CD4-positive, alpha-beta T cell (primary cell): Measurements from ENCODE around the gene GLDC. TPM values are rescaled to one million over a fixed set of nuclear protein-coding genes. Genes with fewer than 3 reads are reported as not detected.

Source experiments
- ATAC-seq: fragments of 200-7000 bp; cut with Tn5 transposase; one replicate; pipeline ENCODE4 v1.10.0; 2022; ENCODE audit warnings: mild to moderate bottlenecking; ENCODE audit not compliant: poor library complexity
- CTCF ChIA-PET: fragments of 350-600 bp; sonication (Branson Sonifier 250); formaldehyde crosslinking; loops from one replicate; lab custom pipeline; 2021; ENCODE audit warnings: antibody characterized with exemption, inconsistent platforms; lab: Charles Lee
- POLR2A ChIA-PET: fragments of 350-600 bp; sonication (Branson Sonifier 250); formaldehyde crosslinking; loops from one replicate; lab custom pipeline; 2021; ENCODE audit warnings: antibody characterized with exemption, inconsistent platforms; lab: Charles Lee
- DNase-seq, 14 experiments: peaks; one replicate each; pipeline ENCODE4 v3.0.0-alpha.2; 2013 to 2020; ENCODE audit warnings: mixed read lengths in 2 of 14
- H3K27ac ChIP-seq, 2 donors: one replicate each; pipeline versions ENCODE4 v1.5.1 to v1.7.0; 2013; ENCODE audit warnings: low read length in 2 of 2, low read depth in 1 of 2, mild to moderate bottlenecking in 1 of 2
- H3K27me3 ChIP-seq, 2 experiments: 1 replicate in 1 of 2; 2 replicates in 1 of 2; pipeline versions ENCODE4 v1.6.1 to v1.7.0; 2013; ENCODE audit warnings: low read length in 2 of 2, control low read depth in 1 of 2, mild to moderate bottlenecking in 1 of 2, moderate library complexity in 1 of 2; ENCODE audit not compliant: insufficient read depth in 2 of 2, control insufficient read depth in 1 of 2
- H3K36me3 ChIP-seq: one replicate; pipeline ENCODE4 v1.6.1; 2013; ENCODE audit warnings: low read length, control low read depth; ENCODE audit not compliant: insufficient read depth
- H3K4me1 ChIP-seq: one replicate; pipeline ENCODE4 v1.6.1; 2013; ENCODE audit warnings: low read length, control low read depth; ENCODE audit not compliant: insufficient read depth
- H3K4me3 ChIP-seq: one replicate; pipeline ENCODE4 v1.5.1; 2013; ENCODE audit warnings: mild to moderate bottlenecking, low read length, moderate library complexity
- H3K9me3 ChIP-seq, 2 experiments: 1 replicate in 1 of 2; 2 replicates in 1 of 2; pipeline versions ENCODE4 v1.6.1 to v1.7.0; 2013; ENCODE audit warnings: low read length in 2 of 2, mild to moderate bottlenecking in 2 of 2, control low read depth in 1 of 2, moderate library complexity in 1 of 2; ENCODE audit not compliant: control insufficient read depth in 1 of 2, insufficient read depth in 1 of 2
- H3K27ac Mint-ChIP-seq: one replicate; pipeline ENCODE4 v1.8.0; 2020; ENCODE audit warnings: mixed read lengths
- H3K27me3 Mint-ChIP-seq: one replicate; pipeline ENCODE4 v1.8.0; 2021; ENCODE audit warnings: mixed read lengths
- H3K36me3 Mint-ChIP-seq: one replicate; pipeline ENCODE4 v1.8.0; 2021; ENCODE audit warnings: low read depth, mixed read lengths
- H3K4me1 Mint-ChIP-seq: one replicate; pipeline ENCODE4 v1.8.0; 2021; ENCODE audit warnings: low read depth, mixed read lengths
- H3K4me3 Mint-ChIP-seq: one replicate; pipeline ENCODE4 v1.8.0; 2020; ENCODE audit warnings: mild to moderate bottlenecking, mixed read lengths
- H3K9me3 Mint-ChIP-seq: one replicate; pipeline ENCODE4 v1.8.0; 2020; ENCODE audit warnings: mixed read lengths
- CTCF ChIP-seq: fragments of 200-600 bp; IDR thresholded peaks from one replicate; pipeline ENCODE4 v1.8.0; 2022; ENCODE audit warnings: antibody characterized with exemption, mild to moderate bottlenecking
- intact Hi-C, 2 experiments: fragments of 100-400 bp; cut with DNase I in 1 of 2; cut with micrococcal nuclease in 1 of 2; formaldehyde crosslinking; loops; one replicate each; pipeline versions ENCODE4 v1.15.1 to v1.9.0; 2023 to 2025; cut with DNase I, micrococcal nuclease
- total RNA-seq, 174 experiments: library from RNA in 2 of 174; stranded (reverse) in 2 of 174; gene quantifications; one replicate each; pipeline ENCODE4 v1.2.3 and lab custom pipeline; 2021 to 2026

The GLDC gene
- total RNA-seq, 2 experiments from 2014 or later = not detected

GRCh38 chr9:6660512-6660911 lies 15.0 kb upstream of the GLDC start:
- CTCF ChIA-PET = no interaction called here
- Histone ChIP-seq H3K4me1 (no peaks in the 10 kb centered on the region), H3K27me3 (no peaks in the 10 kb centered on the region), H3K4me3 (no peak overlapping the region), H3K9me3 (no peaks in the 10 kb centered on the region), H3K36me3 (no peaks in the 10 kb centered on the region), H3K27ac (no peak overlapping the region)
- no peak for ATAC-seq
- POLR2A ChIA-PET = no interaction called here
- H3K9me3 Mint-ChIP-seq = no peaks in the 10 kb centered on the region
- no peak for DNase-seq
- no peaks in the 10 kb centered on the region for H3K36me3 Mint-ChIP-seq
- TF ChIP-seq CTCF = no peak
- no peak overlapping the region for H3K27ac Mint-ChIP-seq
- H3K4me1 Mint-ChIP-seq = no peaks in the 10 kb centered on the region
- intact Hi-C loops = no loop called here
- peaks cover 12% of the 10 kb centered on the region for H3K27me3 Mint-ChIP-seq
- no peak overlapping the region for H3K4me3 Mint-ChIP-seq

- Mint-ChIP-seq H3K27me3 (peaks cover 18% of the 10 kb centered on the region), H3K4me1 (peaks cover 5% of the 10 kb centered on the region), H3K36me3 (no peaks in the 10 kb centered on the region), H3K4me3 (no peak overlapping the region), H3K27ac (no peak overlapping the region), H3K9me3 (no peaks in the 10 kb centered on the region)
- H3K27me3 ChIP-seq = no peaks in the 10 kb centered on the region
- H3K9me3 ChIP-seq = no peaks in the 10 kb centered on the region
- no peaks in the 10 kb centered on the region for H3K4me1 ChIP-seq
- ChIA-PET CTCF (no interaction called here), POLR2A (no interaction called here)
- no peaks in the 10 kb centered on the region for H3K36me3 ChIP-seq
- no peak for TF ChIP-seq CTCF
- H3K4me3 ChIP-seq = no peak overlapping the region
- DNase-seq (no peak), ATAC-seq (no peak)
- no peak overlapping the region for H3K27ac ChIP-seq
- intact Hi-C loops = no loop called here
These were observed 13.3 kb upstream of the GLDC start for GRCh38 chr9:6658628-6659353.

- intact Hi-C loops = no loop called here
- no peak for DNase-seq
- no peak overlapping the region for H3K27ac ChIP-seq
- POLR2A ChIA-PET = no interaction called here
- CTCF ChIA-PET = no interaction called here
- H3K36me3 ChIP-seq = no peaks in the 10 kb centered on the region
- Mint-ChIP-seq H3K27ac (no peak overlapping the region), H3K9me3 (no peaks in the 10 kb centered on the region), H3K36me3 (no peaks in the 10 kb centered on the region), H3K27me3 (peaks cover 28% of the 10 kb centered on the region), H3K4me1 (peaks cover 5% of the 10 kb centered on the region), H3K4me3 (no peak overlapping the region)
- no peak for TF ChIP-seq CTCF
- no peaks in the 10 kb centered on the region for H3K4me1 ChIP-seq
- no peak for ATAC-seq
- no peaks in the 10 kb centered on the region for H3K9me3 ChIP-seq
- no peak overlapping the region for H3K4me3 ChIP-seq
- H3K27me3 ChIP-seq = no peaks in the 10 kb centered on the region
These were observed 11.2 kb upstream of the GLDC start for GRCh38 chr9:6656614-6657300.
